Suprapubic skin (tissue), 4 donors: ENCODE measurements around the gene FOXD4.
"Not testable (repeated sequence)": the region's sequence is repeated elsewhere in the genome, so short reads cannot be mapped to it uniquely, and the experiment has no call there.

Source experiments
- CTCF ChIP-seq, 2 donors: fragments of 200-600 bp in 1 of 2; fragments of 450-650 bp in 1 of 2; sonication (generic) in 1 of 2; IDR thresholded peaks; one replicate each; pipeline ENCODE4 v1.5.1; 2016 to 2019; ENCODE audit warnings: antibody characterized with exemption in 2 of 2, mild to moderate bottlenecking in 1 of 2, moderate library complexity in 1 of 2
- EP300 ChIP-seq: sonication (generic); formaldehyde crosslinking; IDR thresholded peaks from one replicate; pipeline ENCODE4 v1.6.1; 2017; ENCODE audit warnings: antibody characterized with exemption
- POLR2AphosphoS5 ChIP-seq, 3 donors: sonication (generic); formaldehyde crosslinking; IDR thresholded peaks; one replicate each; pipeline ENCODE4 v1.6.1; 2017; ENCODE audit warnings: antibody characterized with exemption in 3 of 3

GRCh38 chr9:98775-99174, 19.4 kb downstream of the FOXD4 start:
- TF ChIP-seq CTCF (IDR thresholded peaks at IDR 0.05); EP300; POLR2AphosphoS5 (IDR thresholded peaks at IDR 0.05): not testable (repeated sequence)
